AG10803 (cell line): ENCODE data around the gene RPL19.

Experiments
- DNase-seq: peaks from one replicate; pipeline ENCODE4 v3.0.0; 2010; ENCODE audit warnings: low read depth
- H3K4me3 ChIP-seq: 2 replicates; pipeline ENCODE4 v1.5.1; 2011; ENCODE audit warnings: mild to moderate bottlenecking, low read length, control low read depth
- CTCF ChIP-seq: conservative IDR thresholded peaks from 2 replicates; pipeline ENCODE4 v1.5.1; 2011; ENCODE audit warnings: mild to moderate bottlenecking, low read length, control low read depth, inconsistent platforms

The RPL19 gene

DNA sequence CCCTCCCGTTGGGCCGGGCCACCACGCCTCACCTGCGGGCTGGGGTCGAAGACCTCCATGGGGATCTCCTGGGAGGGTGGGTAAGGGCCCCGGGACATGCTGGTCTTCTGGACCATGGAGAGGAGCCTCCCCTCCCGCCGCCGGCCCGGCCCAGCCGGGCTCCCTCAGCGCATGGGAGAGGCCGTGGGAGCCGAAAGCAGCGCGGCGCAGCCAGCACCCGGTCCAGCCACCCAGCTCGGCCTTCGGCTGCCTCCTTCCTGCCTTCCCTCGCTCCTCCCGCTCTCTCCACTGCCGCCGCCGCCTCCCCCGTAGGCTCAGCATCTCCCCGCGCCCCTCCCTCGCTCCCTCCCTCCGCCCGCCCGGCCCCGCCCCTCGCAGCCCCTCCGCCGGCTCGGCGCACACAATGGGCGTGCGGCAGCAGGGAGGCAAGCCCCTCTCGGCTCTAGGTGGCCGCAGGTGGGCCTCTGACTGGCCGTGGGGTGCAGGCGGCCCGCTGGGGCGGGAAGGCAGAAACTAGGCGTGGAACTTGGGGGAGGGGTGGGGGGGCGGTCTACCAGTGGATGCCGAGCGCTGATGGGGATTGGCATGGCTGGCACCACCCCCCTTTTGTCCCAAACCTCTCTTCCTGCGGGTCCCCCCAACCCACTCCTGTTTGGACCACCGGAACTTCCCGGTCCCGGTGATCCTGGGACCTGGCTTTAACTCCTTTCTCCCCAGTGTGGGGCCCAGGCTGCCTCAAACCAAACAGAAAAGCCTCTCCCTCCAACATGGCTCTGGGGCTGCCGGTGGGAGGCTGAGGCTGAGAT lies 2.5 kb upstream of the RPL19 start, which contains the start of gene CACNB1:
TSS of gene CACNB1 (minus strand) at position 290 of the 806 bp plus-strand sequence. CDS start at position 116, 174 bp downstream.
- no peak for TF ChIP-seq CTCF
- peak; percentile 69 for DNase-seq
- peak within 1 kb of the TSS; percentile 81 for H3K4me3 ChIP-seq

- DNase-seq: no peak
- H3K4me3 ChIP-seq: peak overlapping the region; percentile 81
- no peak for TF ChIP-seq CTCF
These were observed 1.9 kb upstream of the RPL19 start for GRCh38 chr17:39198186-39198566.

DNA sequence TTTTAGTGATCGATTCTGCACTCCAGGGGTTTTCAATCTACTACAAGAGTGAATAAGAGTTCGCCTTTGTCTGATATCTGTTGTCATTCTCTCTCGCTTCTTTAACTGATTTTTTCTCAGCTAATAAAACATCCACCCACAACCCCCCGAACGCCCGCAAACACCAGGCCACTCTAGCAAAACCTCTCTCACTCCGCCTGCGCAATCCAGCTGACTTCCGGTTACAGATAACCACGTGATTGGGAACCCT lies 338 bp upstream of the RPL19 start:
- H3K4me3 ChIP-seq: peak overlapping the region; percentile 79
- TF ChIP-seq CTCF: no peak
- DNase-seq: peak; percentile 94

DNA sequence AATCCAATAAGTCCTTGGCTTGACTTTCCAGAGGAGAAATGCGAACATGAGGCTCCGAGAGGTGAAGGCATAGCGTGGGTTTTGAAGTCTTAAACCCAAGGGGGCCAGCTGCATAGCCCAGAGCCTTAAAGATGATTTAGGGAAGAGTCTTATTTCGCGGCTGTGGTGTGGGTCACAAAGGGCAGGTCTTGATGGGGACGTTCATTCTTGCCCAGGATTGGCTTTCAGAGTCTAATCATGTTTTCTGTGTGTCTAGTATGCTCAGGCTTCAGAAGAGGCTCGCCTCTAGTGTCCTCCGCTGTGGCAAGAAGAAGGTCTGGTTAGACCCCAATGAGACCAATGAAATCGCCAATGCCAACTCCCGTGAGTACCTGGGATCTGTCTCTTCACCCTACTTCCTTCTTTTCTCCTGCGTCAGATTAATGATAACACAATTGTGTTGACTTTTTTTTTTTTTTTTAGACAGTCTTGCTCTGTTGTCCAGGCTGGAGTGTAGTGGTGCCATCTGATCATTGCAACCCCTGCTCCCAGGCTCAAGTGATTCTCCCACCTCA lies 951 bp downstream of the RPL19 start:
- peak overlapping the region; percentile 79 for H3K4me3 ChIP-seq
- DNase-seq: no peak
- no peak for TF ChIP-seq CTCF

DNA sequence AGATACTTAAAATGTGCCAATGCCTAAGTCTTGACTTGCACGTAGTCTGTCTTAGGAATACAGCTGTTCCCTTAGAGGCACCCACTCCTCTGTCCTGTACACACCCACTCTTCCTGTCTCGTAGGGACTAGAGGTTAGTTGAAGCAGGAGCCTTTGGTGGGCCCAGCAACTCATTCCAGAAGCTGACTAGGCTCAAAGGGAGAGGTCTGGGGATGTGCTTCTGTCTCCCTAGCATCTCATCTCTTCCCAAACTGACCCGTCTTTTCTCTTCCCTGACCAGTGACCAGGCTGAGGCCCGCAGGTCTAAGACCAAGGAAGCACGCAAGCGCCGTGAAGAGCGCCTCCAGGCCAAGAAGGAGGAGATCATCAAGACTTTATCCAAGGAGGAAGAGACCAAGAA lies 4.2 kb downstream of the RPL19 start:
- H3K4me3 ChIP-seq: no peak overlapping the region
- DNase-seq: no peak
- TF ChIP-seq CTCF: no peak

DNA sequence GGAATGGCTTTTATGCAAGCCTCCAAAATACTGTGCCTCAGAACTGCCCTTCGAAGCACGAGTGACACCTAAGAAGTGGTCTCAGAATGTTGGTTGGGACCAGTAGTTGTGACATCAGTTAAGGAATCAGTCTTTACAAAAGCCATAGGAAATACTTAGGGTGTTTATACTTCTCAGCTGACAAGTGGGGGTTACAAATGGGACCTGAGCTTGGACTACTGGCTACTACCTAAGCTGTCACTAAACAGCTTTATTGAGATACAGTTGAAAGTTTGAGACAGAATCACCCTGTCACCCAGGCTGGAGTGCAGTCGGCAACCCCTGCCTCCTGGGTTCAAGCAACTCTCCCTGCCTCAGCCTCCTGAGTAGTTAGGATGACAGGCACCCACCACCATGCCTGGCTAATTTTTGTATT lies 5.0 kb downstream of the RPL19 start:
- no peak overlapping the region for H3K4me3 ChIP-seq
- TF ChIP-seq CTCF: no peak
- DNase-seq: no peak

- no peak for DNase-seq
- H3K4me3 ChIP-seq: no peak overlapping the region
- no peak for TF ChIP-seq CTCF
These were observed 8.1 kb downstream of the RPL19 start for GRCh38 chr17:39208136-39208535.
